H9 (cell line): ENCODE results near the gene FEM1C. TPM values are rescaled to one million over a fixed set of nuclear protein-coding genes. Genes with fewer than 3 reads are reported as not detected.

Experiments used
- DNase-seq: peaks from one replicate; pipeline ENCODE4 v3.0.0-alpha.2; 2017
- H2AFZ ChIP-seq: one replicate; pipeline ENCODE4 v1.6.1; 2013; ENCODE audit warnings: mild to moderate bottlenecking, low read length, control low read depth, moderate library complexity
- H2AK5ac ChIP-seq: 2 replicates; pipeline ENCODE4 v1.6.1; 2013; ENCODE audit warnings: low read length, control low read depth, mixed read lengths; ENCODE audit not compliant: insufficient read length
- H2BK120ac ChIP-seq: one replicate; pipeline ENCODE4 v1.6.1; 2013; ENCODE audit warnings: low read depth, mild to moderate bottlenecking, low read length, control low read depth, inconsistent platforms; ENCODE audit not compliant: poor library complexity, severe bottlenecking
- H2BK12ac ChIP-seq: 2 replicates; pipeline ENCODE4 v1.6.1; 2013; ENCODE audit warnings: low read length, control low read depth, mixed read lengths, low read depth; ENCODE audit not compliant: insufficient read length
- H2BK15ac ChIP-seq: 2 replicates; pipeline ENCODE4 v1.6.1; 2013; ENCODE audit warnings: low read depth, low read length, control low read depth
- H2BK20ac ChIP-seq: one replicate; pipeline ENCODE4 v1.6.1; 2013; ENCODE audit warnings: low read depth, mild to moderate bottlenecking, low read length, control low read depth, inconsistent platforms; ENCODE audit not compliant: poor library complexity, severe bottlenecking
- H2BK5ac ChIP-seq: 2 replicates; pipeline ENCODE4 v1.6.1; 2013; ENCODE audit warnings: low read length, control low read depth, mixed read lengths; ENCODE audit not compliant: insufficient read length
- H3K14ac ChIP-seq: 2 replicates; pipeline ENCODE4 v1.6.1; 2013; ENCODE audit warnings: low read length, control low read depth; ENCODE audit not compliant: insufficient read depth
- H3K18ac ChIP-seq: 2 replicates; pipeline ENCODE4 v1.6.1; 2013; ENCODE audit warnings: low read depth, mild to moderate bottlenecking, mixed read lengths, low read length, control low read depth; ENCODE audit not compliant: insufficient read length
- H3K23ac ChIP-seq: 2 replicates; pipeline ENCODE4 v1.6.1; 2013; ENCODE audit warnings: low read length, control low read depth, mixed read lengths, low read depth; ENCODE audit not compliant: insufficient read length
- H3K23me2 ChIP-seq: 2 replicates; pipeline ENCODE4 v1.6.1; 2013; ENCODE audit warnings: low read depth, mild to moderate bottlenecking, mixed read lengths, low read length, control low read depth; ENCODE audit not compliant: insufficient read length, poor library complexity, severe bottlenecking
- H3K27ac ChIP-seq: 2 replicates; pipeline ENCODE4 v1.5.1; 2013; ENCODE audit warnings: low read length, control low read depth, mixed read lengths, low read depth; ENCODE audit not compliant: insufficient read length
- H3K27me3 ChIP-seq: 2 replicates; pipeline ENCODE4 v1.6.1; 2013; ENCODE audit warnings: low read length, control low read depth, inconsistent platforms; ENCODE audit not compliant: insufficient read depth
- H3K4ac ChIP-seq: 2 replicates; pipeline ENCODE4 v1.6.1; 2013; ENCODE audit warnings: low read depth, mild to moderate bottlenecking, control low read depth, inconsistent platforms, low read length, moderate library complexity
- H3K4me1 ChIP-seq: 2 replicates; pipeline ENCODE4 v1.6.1; 2013; ENCODE audit warnings: low read length, control low read depth, inconsistent platforms; ENCODE audit not compliant: insufficient read depth
- H3K4me2 ChIP-seq: 2 replicates; pipeline ENCODE4 v1.6.1; 2013; ENCODE audit warnings: low read length, control low read depth, mixed read lengths; ENCODE audit not compliant: insufficient read length, insufficient read depth
- H3K56ac ChIP-seq: 2 replicates; pipeline ENCODE4 v1.6.1; 2013; ENCODE audit warnings: low read depth, mild to moderate bottlenecking, mixed read lengths, low read length, control low read depth; ENCODE audit not compliant: insufficient read length
- H3K79me1 ChIP-seq: 2 replicates; pipeline ENCODE4 v1.6.1; 2013; ENCODE audit warnings: low read depth, mild to moderate bottlenecking, moderate library complexity, low read length, control low read depth, inconsistent platforms; ENCODE audit not compliant: insufficient read depth, poor library complexity, severe bottlenecking
- H3K79me2 ChIP-seq: 2 replicates; pipeline ENCODE4 v1.6.1; 2013; ENCODE audit warnings: low read length, control low read depth, inconsistent platforms; ENCODE audit not compliant: insufficient read depth
- H3K9ac ChIP-seq: 2 replicates; pipeline ENCODE4 v1.6.1; 2013; ENCODE audit warnings: low read length, control low read depth, mixed read lengths; ENCODE audit not compliant: insufficient read length; ENCODE audit errors: extremely low read depth
- H3K9me3 ChIP-seq: one replicate; pipeline ENCODE4 v1.6.1; 2013; ENCODE audit warnings: low read depth, low read length, inconsistent platforms; ENCODE audit not compliant: control insufficient read depth
- H3T11ph ChIP-seq: one replicate; pipeline ENCODE4 v1.6.1; 2013; ENCODE audit warnings: mild to moderate bottlenecking, low read length, control low read depth, inconsistent platforms
- H4K20me1 ChIP-seq: one replicate; pipeline ENCODE4 v1.6.1; 2013; ENCODE audit not compliant: control insufficient read depth, insufficient read length, insufficient read depth
- H4K5ac ChIP-seq: 2 replicates; pipeline ENCODE4 v1.6.1; 2013; ENCODE audit warnings: low read depth, mild to moderate bottlenecking, mixed read lengths, low read length, control low read depth; ENCODE audit not compliant: insufficient read length
- H4K8ac ChIP-seq: replicated peaks from 2 replicates; pipeline ENCODE4 v1.6.1; 2013; ENCODE audit warnings: low read length, control low read depth, mixed read lengths, low read depth; ENCODE audit not compliant: insufficient read length
- H4K91ac ChIP-seq: 2 replicates; pipeline ENCODE4 v1.6.1; 2013; ENCODE audit warnings: low read depth, mild to moderate bottlenecking, moderate library complexity, mixed read lengths, low read length, control low read depth; ENCODE audit not compliant: insufficient read length
- H3K27ac Mint-ChIP-seq, 3 experiments: 2 replicates in 2 of 3; 3 replicates in 1 of 3; pipeline ENCODE4 v1.8.0; 2020 to 2021; ENCODE audit warnings: mixed read lengths in 3 of 3, mild to moderate bottlenecking in 1 of 3, moderate library complexity in 1 of 3
- H3K27me3 Mint-ChIP-seq: 2 replicates; pipeline ENCODE4 v1.8.0; 2021; ENCODE audit warnings: low read depth, mild to moderate bottlenecking, moderate library complexity, mixed read lengths
- H3K36me3 Mint-ChIP-seq, 3 experiments: 2 replicates in 2 of 3; 3 replicates in 1 of 3; pipeline ENCODE4 v1.8.0; 2020 to 2021; ENCODE audit warnings: low read depth in 3 of 3, mixed read lengths in 3 of 3; ENCODE audit not compliant: insufficient read depth in 1 of 3
- H3K4me1 Mint-ChIP-seq, 2 experiments: 2 replicates each; pipeline ENCODE4 v1.8.0; 2020; ENCODE audit warnings: mixed read lengths in 2 of 2
- H3K4me3 Mint-ChIP-seq, 2 experiments: 2 replicates in 1 of 2; 3 replicates in 1 of 2; pipeline ENCODE4 v1.8.0; 2020 to 2021; ENCODE audit warnings: mild to moderate bottlenecking in 2 of 2, mixed read lengths in 2 of 2, moderate library complexity in 1 of 2
- H3K9me3 Mint-ChIP-seq, 2 experiments: 2 replicates in 1 of 2; 3 replicates in 1 of 2; pipeline ENCODE4 v1.8.0; 2020; ENCODE audit warnings: mild to moderate bottlenecking in 2 of 2, mixed read lengths in 2 of 2, moderate library complexity in 1 of 2
- whole genome bisulfite sequencing: extraction: QIAGEN DNeasy Blood & Tissue Kit; methylation state at CpG from one replicate; pipeline ENCODE4 v1.1.7; 2013; ENCODE audit warnings: missing lambda C conversion rate, low lambda C conversion rate, mixed read lengths; ENCODE audit not compliant: insufficient read length; ENCODE audit errors: extremely low coverage; 5-methylcytosine and 5-hydroxymethylcytosine counted together
- total RNA-seq: library from RNA; stranded (reverse); gene quantifications from 2 replicates; pipeline ENCODE4 v1.2.1, GENCODE V29; 2021
- TF ChIP-seq, protein P1 (sequence below): fragments of 200-600 bp; sonication (generic); conservative IDR thresholded peaks from 3 replicates; pipeline ENCODE4 v1.8.0; 2021; ENCODE audit warnings: antibody characterized with exemption, mild to moderate bottlenecking

Gene FEM1C
- total RNA-seq, 1 experiment from 2014 or later: 15.2 TPM

DNA sequence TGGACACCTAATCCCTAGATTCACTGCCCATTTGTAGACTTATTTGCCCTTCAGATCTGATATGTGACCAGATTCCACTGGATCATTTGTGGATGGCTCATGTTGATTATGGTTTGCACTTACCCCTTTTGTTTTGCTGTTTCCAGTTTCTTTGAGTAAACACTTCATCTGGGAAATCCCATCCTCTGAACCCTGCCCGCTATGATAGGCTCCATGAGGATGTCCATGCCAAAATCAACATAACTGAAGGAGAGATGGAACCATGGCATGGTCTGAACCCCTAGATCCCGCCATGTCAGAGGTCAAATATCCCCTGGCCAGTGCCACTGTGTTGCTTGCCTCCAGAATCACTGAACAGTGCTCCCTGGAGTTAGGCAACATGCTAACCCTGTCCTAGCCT lies 11.7 kb upstream of the FEM1C start:
- Mint-ChIP-seq H3K27me3 (peaks cover 2% of the 10 kb centered on the region; the same call in 1 of the 2 replicates), H3K27ac (no peak overlapping the region), H3K36me3 (no peaks in the 10 kb centered on the region), H3K4me3 (no peak overlapping the region), H3K4me1 (peaks cover 9 to 18% of the 10 kb centered on the region in 2 experiments), H3K9me3 (no peaks in the 10 kb centered on the region; a peak in 1 of 5 replicates)
- Histone ChIP-seq H3K23me2 (no peaks in the 10 kb centered on the region), H3K18ac (no peak overlapping the region), H2BK15ac (no peak overlapping the region), H4K91ac (no peak overlapping the region), H3K4me1 (peaks cover 6% of the 10 kb centered on the region; the same call in 1 of the 2 replicates), H2BK120ac (no peak overlapping the region), H3K4me2 (no peak overlapping the region), H3K56ac (no peak overlapping the region), H2AFZ (no peak overlapping the region), H3K9ac (no peak overlapping the region), H3K79me2 (no peaks in the 10 kb centered on the region), H2AK5ac (no peak overlapping the region), H3K4ac (no peak overlapping the region), H4K20me1 (no peaks in the 10 kb centered on the region), H2BK20ac (no peak overlapping the region), H4K5ac (no peak overlapping the region), H3T11ph (no peak overlapping the region), H3K27ac (no peak overlapping the region), H3K14ac (no peak overlapping the region), H3K27me3 (no peaks in the 10 kb centered on the region), H3K23ac (no peak overlapping the region), H3K9me3 (no peaks in the 10 kb centered on the region), H3K79me1 (no peaks in the 10 kb centered on the region), H2BK5ac (no peak overlapping the region), H4K8ac (no peak overlapping the region), H2BK12ac (no peak overlapping the region)
- no CpG with 5 or more reads among the region's 2 CpGs for WGBS
- TF ChIP-seq, protein P1, sequence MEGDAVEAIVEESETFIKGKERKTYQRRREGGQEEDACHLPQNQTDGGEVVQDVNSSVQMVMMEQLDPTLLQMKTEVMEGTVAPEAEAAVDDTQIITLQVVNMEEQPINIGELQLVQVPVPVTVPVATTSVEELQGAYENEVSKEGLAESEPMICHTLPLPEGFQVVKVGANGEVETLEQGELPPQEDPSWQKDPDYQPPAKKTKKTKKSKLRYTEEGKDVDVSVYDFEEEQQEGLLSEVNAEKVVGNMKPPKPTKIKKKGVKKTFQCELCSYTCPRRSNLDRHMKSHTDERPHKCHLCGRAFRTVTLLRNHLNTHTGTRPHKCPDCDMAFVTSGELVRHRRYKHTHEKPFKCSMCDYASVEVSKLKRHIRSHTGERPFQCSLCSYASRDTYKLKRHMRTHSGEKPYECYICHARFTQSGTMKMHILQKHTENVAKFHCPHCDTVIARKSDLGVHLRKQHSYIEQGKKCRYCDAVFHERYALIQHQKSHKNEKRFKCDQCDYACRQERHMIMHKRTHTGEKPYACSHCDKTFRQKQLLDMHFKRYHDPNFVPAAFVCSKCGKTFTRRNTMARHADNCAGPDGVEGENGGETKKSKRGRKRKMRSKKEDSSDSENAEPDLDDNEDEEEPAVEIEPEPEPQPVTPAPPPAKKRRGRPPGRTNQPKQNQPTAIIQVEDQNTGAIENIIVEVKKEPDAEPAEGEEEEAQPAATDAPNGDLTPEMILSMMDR: no peak
- no peak for DNase-seq
